Measurements from ENCODE around the gene ZNF563.
"Not testable (repeated sequence)": the region's sequence is repeated elsewhere in the genome, so short reads cannot be mapped to it uniquely, and the experiment has no call there.

ZNF563 gene

GRCh38 chr19:12333162-12334159 lies at the start of gene ZNF563:
ZNF563 (minus strand) TSS chr19:12333633; CDS start chr19:12333482, 151 bp downstream.
- peak; percentile 83 to 94 for DNase-seq

DNA sequence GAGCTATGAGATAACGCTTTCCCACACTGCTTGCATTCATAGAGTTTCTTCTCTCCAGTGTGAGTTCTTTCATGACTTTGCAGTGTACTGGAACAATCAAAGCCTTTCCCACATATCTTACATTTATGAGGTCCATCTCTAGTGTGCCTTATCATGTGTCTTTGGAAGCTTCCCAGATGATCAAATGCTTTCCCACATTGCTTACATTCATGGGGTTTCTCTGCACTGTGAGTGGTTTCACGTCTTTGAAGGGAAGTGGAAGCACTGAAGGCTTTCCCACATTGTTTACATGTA lies 47.0 kb upstream of the ZNF563 start:
- DNase-seq = no peak

- DNase-seq = no peak
Observed at GRCh38 chr19:12379732-12380443, 46.5 kb upstream of the ZNF563 start.

- DNase-seq = no peak
Observed at GRCh38 chr19:12374026-12374425, 40.6 kb upstream of the ZNF563 start.

GRCh38 chr19:12365236-12366162 lies 32.1 kb upstream of the ZNF563 start, which contains the start of gene ZNF442:
ZNF442 (minus strand) TSS chr19:12365683; CDS start chr19:12363631, 2,052 bp downstream.
- peak; percentile 64 to 95 for DNase-seq

DNA sequence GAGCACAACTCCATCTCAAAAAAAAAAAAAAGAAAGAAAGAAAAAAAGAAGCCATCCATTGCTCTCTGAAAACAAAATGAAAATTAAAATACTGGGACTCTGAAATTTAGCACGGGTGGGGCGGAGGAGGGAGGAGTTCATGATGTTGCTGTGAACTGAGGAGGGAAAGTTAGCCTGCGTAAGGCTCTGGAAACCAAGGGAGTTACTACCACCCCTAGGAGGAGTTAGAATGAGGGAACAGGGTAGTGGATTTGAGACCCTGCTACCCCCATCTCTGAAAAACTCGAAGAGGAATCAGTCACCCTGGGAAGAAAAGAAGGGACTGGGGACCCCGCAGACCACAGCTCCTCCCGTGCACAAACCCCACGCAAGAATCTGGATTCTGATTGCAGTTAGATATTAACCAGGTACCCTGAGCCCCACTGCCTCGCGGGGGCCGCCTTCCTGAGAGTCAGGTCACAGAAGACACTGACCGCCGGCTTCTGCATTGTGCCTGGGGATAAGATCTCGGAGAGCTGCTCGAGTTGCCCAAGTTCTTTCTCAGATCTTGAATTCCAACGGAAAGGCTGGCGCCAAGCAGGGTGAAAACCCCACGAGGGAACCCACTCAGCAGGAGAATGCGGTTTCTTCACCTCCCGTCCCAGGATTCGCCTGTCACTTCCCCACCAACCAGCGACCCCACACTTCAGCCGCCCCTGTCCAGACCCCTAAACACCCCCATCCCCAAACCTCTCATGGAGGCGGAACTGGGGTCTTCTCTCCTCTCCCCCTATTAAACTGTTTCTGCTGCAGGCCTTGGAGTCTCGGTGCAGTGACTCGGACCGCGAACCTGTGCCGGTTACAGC lies 31.2 kb upstream of the ZNF563 start:
- peak in 1 of 2 donors; percentile 38 for DNase-seq

GRCh38 chr19:12362236-12362635 lies 28.8 kb upstream of the ZNF563 start:
- DNase-seq = not testable (repeated sequence)

DNA sequence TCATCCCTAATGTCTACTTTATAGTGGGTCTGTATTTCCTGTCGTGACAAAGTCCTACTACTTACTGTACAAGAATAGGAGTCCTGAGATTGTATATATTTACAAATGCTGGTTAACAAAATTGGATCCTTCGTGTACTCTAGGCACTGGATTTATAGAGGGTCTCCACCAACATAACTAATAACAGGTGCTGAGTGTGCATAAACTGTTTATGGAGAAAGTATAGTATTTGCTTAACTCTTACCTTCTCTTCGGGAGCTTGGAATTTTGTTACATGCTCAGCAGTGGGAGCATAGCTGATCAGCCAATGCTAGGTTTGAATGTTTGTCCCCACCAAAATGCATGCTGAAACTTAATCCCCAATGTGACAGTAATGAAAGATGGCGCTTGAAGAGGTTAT lies 19.9 kb upstream of the ZNF563 start:
- no peak for DNase-seq

- no peak for DNase-seq
Observed at GRCh38 chr19:12350890-12351197, 17.4 kb upstream of the ZNF563 start.

- no peak for DNase-seq
Observed at GRCh38 chr19:12350185-12350889, 16.9 kb upstream of the ZNF563 start.

DNA sequence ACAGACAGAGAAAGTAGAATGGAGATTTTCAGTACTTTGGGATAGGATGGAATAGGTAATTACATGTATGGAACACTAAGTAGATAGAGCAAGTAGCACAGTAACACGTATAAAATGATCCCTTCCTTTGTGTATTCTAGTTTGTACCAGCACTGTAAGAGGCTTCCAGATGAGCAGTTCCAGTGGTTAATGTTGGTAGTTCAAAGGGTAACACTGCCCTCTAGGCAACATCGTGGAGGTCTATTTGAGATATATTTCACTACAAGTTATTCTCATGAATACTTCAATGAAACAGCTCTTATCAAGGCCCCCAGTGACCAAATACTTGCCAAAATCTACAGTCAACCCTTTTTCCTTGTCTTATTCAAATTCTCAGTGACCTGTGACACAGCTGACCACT lies 13.5 kb upstream of the ZNF563 start:
- no peak for DNase-seq

- no peak for DNase-seq
Observed at GRCh38 chr19:12345197-12345596, 11.8 kb upstream of the ZNF563 start.

- no peak for DNase-seq
Observed at GRCh38 chr19:12331211-12331941, 2.1 kb downstream of the ZNF563 start.

GRCh38 chr19:12330340-12330739 lies 3.1 kb downstream of the ZNF563 start:
- DNase-seq = no peak

GRCh38 chr19:12325690-12326089 lies 7.7 kb downstream of the ZNF563 start:
- DNase-seq = no peak

- no peak for DNase-seq
Observed at GRCh38 chr19:12318782-12319413, 14.5 kb downstream of the ZNF563 start.

DNA sequence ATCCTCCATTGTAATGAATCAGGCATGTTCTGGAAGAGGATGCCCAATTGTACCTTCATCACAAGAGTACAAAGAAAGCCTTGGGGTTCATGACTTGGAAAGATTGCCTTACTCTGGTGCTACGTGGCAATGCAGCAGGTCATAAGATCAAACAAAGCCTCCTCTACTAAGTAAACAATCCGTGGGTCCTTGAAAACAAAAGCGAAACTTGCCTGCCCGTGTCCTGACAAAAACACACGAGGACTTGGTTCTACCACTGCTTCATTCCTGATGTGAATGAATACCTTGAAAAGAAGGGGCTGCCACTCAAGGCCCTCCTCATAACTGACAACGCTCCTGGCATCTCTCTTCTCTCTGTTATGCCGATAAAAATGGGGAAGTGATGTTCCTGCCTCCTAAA lies 18.9 kb downstream of the ZNF563 start:
- no peak for DNase-seq

- not testable (repeated sequence) for DNase-seq
Observed at GRCh38 chr19:12308891-12309290, 24.5 kb downstream of the ZNF563 start.

DNA sequence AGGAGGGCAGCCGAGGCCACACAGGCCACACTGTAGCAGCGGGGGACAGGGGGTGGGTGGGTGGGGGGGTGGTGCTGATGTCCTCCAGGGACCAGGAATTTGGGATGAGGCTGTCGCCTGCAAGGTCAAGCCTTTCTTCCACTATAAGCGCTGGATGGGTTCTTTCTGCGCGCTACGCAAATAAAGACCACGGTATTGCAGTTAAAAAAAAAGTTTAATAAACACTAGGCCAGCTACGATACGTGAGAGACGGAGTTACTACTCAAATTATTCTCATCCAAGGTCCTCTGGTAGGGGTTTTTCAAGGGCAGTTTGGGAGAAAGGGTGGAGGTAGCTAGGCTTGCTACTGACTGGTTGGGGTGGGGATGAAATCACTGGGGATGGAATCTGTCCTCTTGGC lies 38.2 kb downstream of the ZNF563 start:
- no peak for DNase-seq
